Hepatocyte (in vitro differentiated cells): Measurements from ENCODE around the gene ALK. TPM values are rescaled to one million over a fixed set of nuclear protein-coding genes. Genes with fewer than 3 reads are reported as not detected.

ENCODE experiments used
- DNase-seq: peaks from one replicate; pipeline ENCODE4 v3.0.0-alpha.2; 2016; ENCODE audit warnings: low spot score
- H2AFZ ChIP-seq: fragments of 200-600 bp; sonication (generic); 2 replicates; pipeline ENCODE4 v1.6.0; 2016; ENCODE audit warnings: antibody characterized with exemption, mild to moderate bottlenecking
- H3K27ac ChIP-seq: fragments of 200-600 bp; sonication (generic); 2 replicates; pipeline ENCODE4 v1.5.1; 2016; ENCODE audit warnings: mild to moderate bottlenecking
- H3K27me3 ChIP-seq: fragments of 200-600 bp; sonication (generic); 2 replicates; pipeline ENCODE4 v1.6.1; 2016
- H3K36me3 ChIP-seq: fragments of 200-600 bp; sonication (generic); replicated peaks from 2 replicates; pipeline ENCODE4 v1.5.1; 2016; ENCODE audit warnings: low read depth; ENCODE audit not compliant: insufficient read depth
- H3K4me1 ChIP-seq: fragments of 200-600 bp; sonication (generic); 2 replicates; pipeline ENCODE4 v1.5.1; 2016; ENCODE audit warnings: mild to moderate bottlenecking, moderate library complexity; ENCODE audit not compliant: insufficient read depth
- H3K4me2 ChIP-seq: fragments of 200-600 bp; sonication (generic); 2 replicates; pipeline ENCODE4 v1.6.0; 2016
- H3K4me3 ChIP-seq: fragments of 200-600 bp; sonication (generic); 2 replicates; pipeline ENCODE4 v1.5.1; 2016; ENCODE audit warnings: mild to moderate bottlenecking
- H3K79me2 ChIP-seq: fragments of 200-600 bp; sonication (generic); 2 replicates; pipeline ENCODE4 v1.6.0; 2017; ENCODE audit warnings: mild to moderate bottlenecking
- H3K9me2 ChIP-seq: fragments of 200-600 bp; sonication (generic); replicated peaks from 2 replicates; pipeline ENCODE4 v1.6.0; 2017; ENCODE audit warnings: mild to moderate bottlenecking; ENCODE audit not compliant: insufficient read depth
- H3K9me3 ChIP-seq: fragments of 200-600 bp; sonication (generic); 2 replicates; pipeline ENCODE4 v1.5.1; 2016; ENCODE audit warnings: low read depth, mild to moderate bottlenecking
- H4K20me1 ChIP-seq: fragments of 200-600 bp; sonication (generic); 2 replicates; pipeline ENCODE4 v1.6.0; 2016; ENCODE audit warnings: mild to moderate bottlenecking; ENCODE audit not compliant: insufficient read depth, poor library complexity, severe bottlenecking
- EZH2 ChIP-seq: fragments of 200-600 bp; sonication (generic); IDR thresholded peaks from 2 replicates; pipeline ENCODE4 v1.6.1; 2016; ENCODE audit warnings: antibody characterized with exemption, mild to moderate bottlenecking, borderline replicate concordance
- EZH2phosphoT487 ChIP-seq: fragments of 200-600 bp; sonication (generic); IDR thresholded peaks from one replicate; pipeline ENCODE4 v1.6.1; 2018; ENCODE audit warnings: antibody characterized with exemption, mild to moderate bottlenecking, low read depth, moderate library complexity; ENCODE audit not compliant: unreplicated experiment, severe bottlenecking
- WGBS: methylation state at CpG from one replicate; pipeline ENCODE4 v1.1.6; 2016; ENCODE audit warnings: low lambda C conversion rate; ENCODE audit errors: missing lambda C conversion rate; 5-methylcytosine and 5-hydroxymethylcytosine counted together
- polyA plus RNA-seq: library from polyadenylated mRNA; unstranded; fragments of >200 nt; fragmentation: Nextera tagmentation; extraction: Ambion mirVana; gene quantifications from 2 replicates; pipeline ENCODE4 v1.2.1, GENCODE V29; 2016
- total RNA-seq: library from RNA; depleted of rRNA; stranded (reverse); fragments of >200 nt; gene quantifications from 2 replicates; pipeline ENCODE4 v1.2.3, GENCODE V29; 2014
- TF ChIP-seq, protein P1 (sequence below): fragments of 200-600 bp; sonication (generic); IDR thresholded peaks from 2 replicates; pipeline ENCODE4 v1.5.1; 2016; ENCODE audit warnings: antibody characterized with exemption, mild to moderate bottlenecking; ENCODE audit not compliant: poor library complexity

ALK gene
- total and polyA plus RNA-seq, 2 experiments from 2014 or later, result 0.16 to 0.27 TPM

DNA sequence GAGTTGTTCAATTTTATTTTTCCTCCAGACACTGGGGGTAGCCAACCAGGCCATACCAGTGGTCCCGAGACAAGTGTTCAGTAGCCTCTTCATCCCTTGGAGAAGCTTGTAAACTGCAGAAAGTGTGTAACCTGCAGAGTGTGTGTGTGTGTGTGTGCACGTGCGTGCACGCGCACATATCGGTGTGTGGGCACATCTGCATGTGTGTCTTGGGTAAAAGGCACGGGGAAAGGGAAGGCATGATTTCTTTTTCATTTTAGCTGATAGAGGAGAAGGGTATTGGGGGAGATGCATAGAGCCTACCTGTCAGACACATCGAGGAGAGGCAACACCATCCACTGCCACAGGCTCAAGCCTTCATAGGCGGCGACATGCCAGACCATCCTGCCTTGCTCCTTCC lies 624.8 kb downstream of the ALK start:
- TF ChIP-seq EZH2 (no peak), EZH2phosphoT487 (no peak)
- TF ChIP-seq, protein P1, sequence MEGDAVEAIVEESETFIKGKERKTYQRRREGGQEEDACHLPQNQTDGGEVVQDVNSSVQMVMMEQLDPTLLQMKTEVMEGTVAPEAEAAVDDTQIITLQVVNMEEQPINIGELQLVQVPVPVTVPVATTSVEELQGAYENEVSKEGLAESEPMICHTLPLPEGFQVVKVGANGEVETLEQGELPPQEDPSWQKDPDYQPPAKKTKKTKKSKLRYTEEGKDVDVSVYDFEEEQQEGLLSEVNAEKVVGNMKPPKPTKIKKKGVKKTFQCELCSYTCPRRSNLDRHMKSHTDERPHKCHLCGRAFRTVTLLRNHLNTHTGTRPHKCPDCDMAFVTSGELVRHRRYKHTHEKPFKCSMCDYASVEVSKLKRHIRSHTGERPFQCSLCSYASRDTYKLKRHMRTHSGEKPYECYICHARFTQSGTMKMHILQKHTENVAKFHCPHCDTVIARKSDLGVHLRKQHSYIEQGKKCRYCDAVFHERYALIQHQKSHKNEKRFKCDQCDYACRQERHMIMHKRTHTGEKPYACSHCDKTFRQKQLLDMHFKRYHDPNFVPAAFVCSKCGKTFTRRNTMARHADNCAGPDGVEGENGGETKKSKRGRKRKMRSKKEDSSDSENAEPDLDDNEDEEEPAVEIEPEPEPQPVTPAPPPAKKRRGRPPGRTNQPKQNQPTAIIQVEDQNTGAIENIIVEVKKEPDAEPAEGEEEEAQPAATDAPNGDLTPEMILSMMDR, result no peak
- Histone ChIP-seq H3K9me3 (no peaks in the 10 kb centered on the region), H3K9me2 (no peaks in the 10 kb centered on the region)

DNA sequence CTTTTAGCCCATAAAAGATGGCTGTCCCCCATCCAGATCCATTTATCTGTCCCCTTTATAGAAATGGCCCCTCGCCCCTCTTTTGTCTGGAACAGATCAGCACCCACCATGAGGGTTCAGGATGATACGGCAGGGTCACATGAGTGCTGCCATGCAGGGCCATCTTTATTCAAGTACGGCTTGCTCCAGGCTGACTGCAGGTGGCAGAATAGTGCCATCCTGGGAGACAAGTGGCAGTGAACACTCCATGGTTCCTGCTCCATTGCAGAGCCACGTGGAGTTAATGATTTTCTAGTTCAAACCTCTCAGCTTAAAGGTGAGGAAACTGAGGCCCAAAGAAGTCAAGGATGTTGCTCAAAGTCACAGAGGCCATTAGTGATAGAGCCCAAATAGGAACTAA lies 625.5 kb downstream of the ALK start:
- Histone ChIP-seq H3K4me1 (no peaks in the 10 kb centered on the region), H3K9me2 (no peaks in the 10 kb centered on the region), H3K36me3 (no peaks in the 10 kb centered on the region), H3K4me3 (no peak overlapping the region), H3K27ac (no peak overlapping the region), H4K20me1 (no peaks in the 10 kb centered on the region), H3K79me2 (no peaks in the 10 kb centered on the region), H3K27me3 (peaks cover 5% of the 10 kb centered on the region), H3K9me3 (no peaks in the 10 kb centered on the region), H3K4me2 (no peak overlapping the region), H2AFZ (no peak overlapping the region)
- TF ChIP-seq, protein P1, result peak; percentile 29
- TF ChIP-seq EZH2phosphoT487, result no peak
- DNase-seq, result no peak
- 50% methylated on average over 4 of the region's 4 CpGs for WGBS

More for the DNA sequence above, 624.8 kb downstream of the ALK start:
- peaks cover 5% of the 10 kb centered on the region for H3K27me3 ChIP-seq
- no peak overlapping the region for H3K4me2 ChIP-seq
- no peak overlapping the region for H3K27ac ChIP-seq
- 86% methylated on average over 10 of the region's 10 CpGs for WGBS
- no peaks in the 10 kb centered on the region for H3K36me3 ChIP-seq
- no peaks in the 10 kb centered on the region for H3K4me1 ChIP-seq
- no peak overlapping the region for H3K4me3 ChIP-seq
- H3K79me2 ChIP-seq, result no peaks in the 10 kb centered on the region
- H4K20me1 ChIP-seq, result no peaks in the 10 kb centered on the region
- H2AFZ ChIP-seq, result no peak overlapping the region
- DNase-seq, result no peak

DNA sequence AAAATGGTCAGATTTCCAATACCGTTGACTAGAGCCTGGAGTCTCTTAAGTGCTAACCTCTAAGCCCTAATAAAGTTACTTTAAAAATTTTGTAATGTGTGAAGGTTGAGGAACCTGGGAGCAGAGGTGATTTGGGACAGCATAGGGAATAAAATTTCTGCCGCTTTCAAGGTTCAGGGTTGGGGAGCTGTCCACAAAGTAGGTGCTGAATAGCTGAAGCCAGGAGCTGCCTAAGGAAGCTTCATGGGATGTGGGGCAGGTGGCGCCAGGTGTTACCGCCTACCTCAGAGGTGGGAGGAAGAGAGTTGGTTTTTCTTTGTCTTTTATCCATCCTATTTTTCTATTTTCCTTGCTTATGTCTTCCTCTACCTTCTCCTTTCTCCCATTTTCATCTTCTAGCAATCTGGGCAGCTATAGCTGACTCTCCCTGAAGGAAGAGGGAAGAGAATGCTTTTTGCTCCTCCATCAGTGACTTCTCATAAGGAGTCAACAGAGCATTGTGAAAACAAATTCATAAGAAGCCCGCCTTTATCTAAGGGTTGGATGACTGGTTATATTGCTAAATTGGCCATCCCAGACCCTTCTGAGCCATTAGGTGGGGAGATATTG lies 627.5 kb downstream of the ALK start:
- H2AFZ ChIP-seq, result no peak overlapping the region
- no peaks in the 10 kb centered on the region for H3K36me3 ChIP-seq
- DNase-seq, result peak; percentile 75
- no peaks in the 10 kb centered on the region for H3K4me1 ChIP-seq
- no peak overlapping the region for H3K27ac ChIP-seq
- no peaks in the 10 kb centered on the region for H3K9me2 ChIP-seq
- H3K27me3 ChIP-seq, result peaks cover 3% of the 10 kb centered on the region
- no peak overlapping the region for H3K4me3 ChIP-seq
- H3K4me2 ChIP-seq, result no peak overlapping the region
- H3K9me3 ChIP-seq, result no peaks in the 10 kb centered on the region
- no peaks in the 10 kb centered on the region for H3K79me2 ChIP-seq
- no peaks in the 10 kb centered on the region for H4K20me1 ChIP-seq
- TF ChIP-seq EZH2, result no peak
- WGBS, result 14% methylated on average over 5 of the region's 5 CpGs

DNA sequence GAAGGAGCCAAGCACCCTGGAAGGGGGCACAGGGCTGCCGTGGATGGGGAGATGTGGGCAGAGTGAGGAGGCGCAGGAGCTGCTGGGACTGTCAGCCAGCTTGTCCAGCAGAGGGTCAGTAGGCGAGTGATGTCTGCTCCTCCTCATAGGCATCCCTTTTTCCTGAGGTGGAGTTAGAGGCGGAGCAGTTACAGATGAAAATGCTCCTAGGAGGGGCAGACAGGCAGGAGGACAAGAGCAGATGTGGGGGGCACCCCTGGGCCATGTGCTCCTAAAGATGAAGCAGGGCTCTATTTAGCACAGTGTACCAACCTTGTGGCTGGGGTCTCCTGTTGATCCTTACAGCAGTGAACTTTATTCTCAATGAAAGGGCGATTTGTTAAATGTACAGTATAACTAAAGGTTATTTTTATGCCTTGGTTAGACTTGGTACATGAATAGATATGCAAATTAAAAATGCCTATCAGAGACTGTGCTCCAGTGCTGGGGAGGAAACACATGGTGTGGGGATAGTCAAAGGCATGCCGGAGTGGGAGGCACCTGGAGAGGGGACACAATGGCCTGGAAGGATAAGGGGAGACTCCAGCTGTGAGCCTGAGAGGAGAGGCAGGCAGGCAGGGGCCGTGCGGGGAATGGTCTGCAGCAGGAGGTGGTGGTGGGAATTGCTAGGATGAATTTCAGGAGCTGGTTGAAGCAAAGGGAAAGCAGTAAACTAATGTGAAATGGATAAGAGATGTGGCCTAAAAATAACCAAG lies 630.9 kb downstream of the ALK start:
- DNase-seq, result no peak
- 64% methylated on average over 8 of the region's 8 CpGs for WGBS
- H3K4me2 ChIP-seq, result no peak overlapping the region

More for the DNA sequence above, 630.9 kb downstream of the ALK start:
- Histone ChIP-seq H3K9me3 (no peaks in the 10 kb centered on the region), H2AFZ (no peak overlapping the region), H3K4me3 (no peak overlapping the region), H4K20me1 (no peaks in the 10 kb centered on the region), H3K79me2 (no peaks in the 10 kb centered on the region), H3K9me2 (no peaks in the 10 kb centered on the region), H3K27ac (no peak overlapping the region), H3K27me3 (no peaks in the 10 kb centered on the region), H3K36me3 (no peaks in the 10 kb centered on the region), H3K4me1 (no peaks in the 10 kb centered on the region)
- TF ChIP-seq, protein P1, result no peak
- TF ChIP-seq EZH2phosphoT487 (no peak), EZH2 (no peak)
